Heart left ventricle (tissue), 13 donors: ENCODE data around the gene GRID2IP.

Experiments used
- CTCF ChIP-seq, 12 donors: fragments of 200-600 bp; sonication (generic) in 4 of 12; IDR thresholded peaks; one replicate each; pipeline versions ENCODE4 v1.5.0 to v1.8.0; 2018 to 2022; ENCODE audit warnings: antibody characterized with exemption in 12 of 12, mild to moderate bottlenecking in 5 of 12
- POLR2A ChIP-seq, 2 donors: fragments of 450-650 bp; IDR thresholded peaks; one replicate each; pipeline ENCODE4 v1.6.1; 2017; ENCODE audit warnings: antibody characterized with exemption in 2 of 2, mild to moderate bottlenecking in 2 of 2, moderate library complexity in 2 of 2
- donor health status: ischemic (EF 13 %, LVEDD 7.1; RV severe dilation, severe dysfunction).
- donor health status: DM: no; HTN: yes; CAD: no.
- donor health status: DM: no; HTN: no; CAD: no.
- donor health status: ischemic (EF 25% LVEDD 6.9; RV normal size, moderate dysfunction).
- donor health status: ischemic (EF 25% LVEDD 5.7; RV mildly dilated, moderate dysfunction).
- donor health status: ischemic (EF 35%, LVEDD 5.7; RV mildly dilated, moderate dysfunction).
- donor health status: nonischemic (EF 11% LVEDD 7.7; RV severe dilation, severe dysfunction).
- donor health status: DM: yes; HTN: yes; CAD: no.
- donor health status: PGD.
- donor health status: ischemic (EF 29% LVEDD 5.4; RV normal size, mild dysfunction).
- donor health status: nonischemic (EF 23%, LVEDD 6.1; RV moderate dilation, normal function).

GRCh38 chr7:6481445-6481844 lies 69.8 kb downstream of the GRID2IP start:
- TF ChIP-seq CTCF (IDR thresholded peaks at IDR 0.05), result no peak
- no peak for TF ChIP-seq POLR2A (IDR thresholded peaks at IDR 0.05)
